OCI-LY3 (cell line): Measurements from ENCODE around the gene APOBEC3G.

Experiments
- H2AFZ ChIP-seq: fragments of 200-600, 300-600 bp; shearing (Covaris generic); 2 replicates; pipeline ENCODE4 v1.6.0; 2014; ENCODE audit warnings: antibody characterized with exemption, low read depth, low read length
- H3K27ac ChIP-seq: fragments of 200-600, 300-600 bp; sonication (generic); 2 replicates; pipeline ENCODE4 v1.5.1; 2014; ENCODE audit warnings: mild to moderate bottlenecking, low read length, moderate library complexity, mixed read lengths
- H3K27me3 ChIP-seq: fragments of 200-600, 300-600 bp; sonication (generic); 2 replicates; pipeline ENCODE4 v1.6.1; 2014; ENCODE audit warnings: low read depth, low read length, mixed read lengths
- H3K36me3 ChIP-seq: fragments of 200-600, 300-600 bp; sonication (generic); replicated peaks from 2 replicates; pipeline ENCODE3; 2014; ENCODE audit warnings: low read depth, low read length, mixed read lengths
- H3K4me1 ChIP-seq: fragments of 300-600, 200-600 bp; sonication (generic); 2 replicates; pipeline ENCODE4 v1.6.1; 2014; ENCODE audit warnings: low read length, mixed read lengths
- H3K4me2 ChIP-seq: fragments of 200-600, 300-600 bp; sonication (generic); 2 replicates; pipeline ENCODE4 v1.6.1; 2014; ENCODE audit warnings: low read length, mixed read lengths
- H3K4me3 ChIP-seq: fragments of 300-600, 200-600 bp; sonication (generic); 2 replicates; pipeline ENCODE4 v1.5.1; 2014; ENCODE audit warnings: antibody characterized with exemption, mild to moderate bottlenecking, low read length, moderate library complexity
- H3K79me2 ChIP-seq: fragments of 300-600, 200-600 bp; shearing (Covaris generic); 2 replicates; pipeline ENCODE4 v1.6.1; 2014; ENCODE audit warnings: mild to moderate bottlenecking, low read length, mixed read lengths
- H3K9ac ChIP-seq: fragments of 300-600, 200-600 bp; shearing (Covaris generic); 2 replicates; pipeline ENCODE4 v1.6.0; 2014; ENCODE audit warnings: mild to moderate bottlenecking, low read length, moderate library complexity
- H3K9me3 ChIP-seq: fragments of 200-600, 300-600 bp; shearing (Covaris generic); 2 replicates; pipeline ENCODE4 v1.6.1; 2014; ENCODE audit warnings: low read length, mixed read lengths; ENCODE audit not compliant: insufficient read depth
- H4K20me1 ChIP-seq: fragments of 200-600, 300-600 bp; sonication (generic); 2 replicates; pipeline ENCODE4 v1.6.1; 2016; ENCODE audit warnings: low read length, mixed read lengths; ENCODE audit not compliant: insufficient read depth
- EZH2phosphoT487 ChIP-seq: fragments of 200-600 bp; shearing (Covaris generic); IDR thresholded peaks from 2 replicates; pipeline ENCODE4 v1.6.1; 2018; ENCODE audit warnings: antibody characterized with exemption, mixed run types, low read depth
- TF ChIP-seq, protein P1 (sequence below): fragments of 200-600, 300-600 bp; sonication (generic); IDR thresholded peaks from 2 replicates; pipeline ENCODE4 v1.5.1; 2014; ENCODE audit warnings: antibody characterized with exemption, low read length, low read depth

APOBEC3G gene

DNA sequence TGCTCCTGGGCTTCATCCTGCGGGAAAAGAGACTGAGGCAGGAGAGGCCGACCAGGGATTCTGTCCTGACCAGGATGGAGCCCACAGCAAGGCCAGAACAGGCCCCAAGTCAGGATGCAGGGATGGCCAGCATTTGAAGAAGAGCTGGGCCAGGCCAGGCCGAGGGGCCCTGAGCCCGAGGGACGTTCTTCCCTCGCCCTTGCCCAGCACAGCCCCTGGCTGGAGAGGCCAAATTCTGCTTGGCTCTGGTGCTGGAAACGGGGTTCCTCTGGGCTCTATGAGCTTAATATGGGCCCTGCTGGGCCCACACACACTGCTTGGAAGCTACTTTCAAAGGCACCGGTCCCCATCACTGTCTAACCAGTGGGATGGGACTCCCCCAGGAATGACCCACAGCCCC, 7.6 kb downstream of the APOBEC3G start:
- Histone ChIP-seq H3K4me3 (no peak overlapping the region), H2AFZ (no peak overlapping the region), H3K79me2 (no peaks in the 10 kb centered on the region), H3K9me3 (no peaks in the 10 kb centered on the region), H3K36me3 (no peaks in the 10 kb centered on the region), H3K27me3 (no peaks in the 10 kb centered on the region), H3K9ac (no peak overlapping the region), H3K4me1 (peaks cover 11% of the 10 kb centered on the region), H3K27ac (no peak overlapping the region), H4K20me1 (no peaks in the 10 kb centered on the region), H3K4me2 (no peak overlapping the region)
- TF ChIP-seq, protein P1, sequence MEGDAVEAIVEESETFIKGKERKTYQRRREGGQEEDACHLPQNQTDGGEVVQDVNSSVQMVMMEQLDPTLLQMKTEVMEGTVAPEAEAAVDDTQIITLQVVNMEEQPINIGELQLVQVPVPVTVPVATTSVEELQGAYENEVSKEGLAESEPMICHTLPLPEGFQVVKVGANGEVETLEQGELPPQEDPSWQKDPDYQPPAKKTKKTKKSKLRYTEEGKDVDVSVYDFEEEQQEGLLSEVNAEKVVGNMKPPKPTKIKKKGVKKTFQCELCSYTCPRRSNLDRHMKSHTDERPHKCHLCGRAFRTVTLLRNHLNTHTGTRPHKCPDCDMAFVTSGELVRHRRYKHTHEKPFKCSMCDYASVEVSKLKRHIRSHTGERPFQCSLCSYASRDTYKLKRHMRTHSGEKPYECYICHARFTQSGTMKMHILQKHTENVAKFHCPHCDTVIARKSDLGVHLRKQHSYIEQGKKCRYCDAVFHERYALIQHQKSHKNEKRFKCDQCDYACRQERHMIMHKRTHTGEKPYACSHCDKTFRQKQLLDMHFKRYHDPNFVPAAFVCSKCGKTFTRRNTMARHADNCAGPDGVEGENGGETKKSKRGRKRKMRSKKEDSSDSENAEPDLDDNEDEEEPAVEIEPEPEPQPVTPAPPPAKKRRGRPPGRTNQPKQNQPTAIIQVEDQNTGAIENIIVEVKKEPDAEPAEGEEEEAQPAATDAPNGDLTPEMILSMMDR, result no peak
- no peak for TF ChIP-seq EZH2phosphoT487

DNA sequence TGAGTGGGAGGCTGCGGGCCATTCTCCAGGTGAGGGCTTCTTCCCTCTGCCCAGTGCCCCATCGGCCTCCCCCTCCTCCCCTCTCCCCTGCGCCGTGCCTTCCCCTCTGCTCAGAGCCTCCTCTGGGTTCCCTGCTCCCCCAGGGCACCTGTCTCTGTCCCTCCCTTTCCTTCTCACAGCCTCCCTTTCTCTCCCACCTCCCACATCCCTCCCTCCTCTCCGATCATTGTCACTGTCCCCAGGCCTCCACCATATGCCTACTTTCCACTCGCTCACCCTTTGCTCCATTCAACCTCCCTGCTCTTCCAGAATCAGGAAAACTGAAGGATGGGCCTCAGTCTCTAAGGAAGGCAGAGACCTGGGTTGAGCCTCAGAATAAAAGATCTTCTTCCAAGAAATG, 10.0 kb downstream of the APOBEC3G start:
- Histone ChIP-seq H3K36me3 (no peaks in the 10 kb centered on the region), H3K27ac (no peak overlapping the region), H4K20me1 (no peaks in the 10 kb centered on the region), H3K27me3 (peaks cover 12% of the 10 kb centered on the region), H2AFZ (no peak overlapping the region), H3K79me2 (no peaks in the 10 kb centered on the region), H3K4me1 (peaks cover under 1% of the 10 kb centered on the region), H3K4me2 (no peak overlapping the region), H3K9me3 (no peaks in the 10 kb centered on the region), H3K4me3 (no peak overlapping the region), H3K9ac (no peak overlapping the region)
- no peak for TF ChIP-seq EZH2phosphoT487
- TF ChIP-seq, protein P1, result no peak

DNA sequence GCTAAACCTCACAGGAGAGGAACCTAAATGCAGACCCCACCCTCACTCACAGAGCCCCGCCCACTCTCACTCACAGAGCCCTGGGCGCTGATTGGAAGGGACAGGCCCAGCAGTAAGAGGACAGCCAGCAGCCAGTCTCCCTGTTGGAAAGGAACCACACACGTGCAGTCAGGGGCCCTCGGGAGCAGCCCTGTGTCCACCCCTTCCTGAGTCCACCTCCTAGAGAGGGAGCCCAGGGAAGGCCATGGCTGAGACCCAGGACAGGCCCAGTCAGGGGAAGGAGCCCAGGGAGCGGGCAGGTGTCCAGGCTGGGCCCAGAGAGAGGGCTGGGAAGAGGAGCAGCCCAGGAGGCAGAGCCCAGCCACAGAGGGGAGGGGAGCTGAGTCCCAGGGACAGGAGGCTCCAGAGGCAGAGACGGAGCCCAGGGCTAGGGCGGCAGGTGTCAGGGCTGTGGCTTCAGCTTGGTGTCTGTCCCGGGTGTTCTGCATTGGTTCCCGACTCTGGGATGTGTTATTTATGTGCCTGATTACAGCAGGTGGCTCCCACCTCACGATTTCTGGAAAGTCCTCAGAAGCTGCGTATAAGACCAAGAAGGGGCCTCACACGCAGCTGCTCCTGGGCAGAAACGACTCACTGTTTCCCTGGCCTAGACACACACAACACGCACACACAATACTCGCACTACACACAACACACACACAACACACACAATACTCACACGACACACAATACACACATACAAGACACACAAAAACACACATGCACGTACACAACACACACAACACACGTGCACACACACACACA, 11.0 kb downstream of the APOBEC3G start:
- H3K79me2 ChIP-seq, result no peaks in the 10 kb centered on the region
- no peak overlapping the region for H3K27ac ChIP-seq
- no peak overlapping the region for H3K9ac ChIP-seq
- no peaks in the 10 kb centered on the region for H4K20me1 ChIP-seq
- no peaks in the 10 kb centered on the region for H3K36me3 ChIP-seq
- H3K4me3 ChIP-seq, result no peak overlapping the region
- no peak overlapping the region for H2AFZ ChIP-seq
- TF ChIP-seq, protein P1, result no peak
- no peak for TF ChIP-seq EZH2phosphoT487
- no peaks in the 10 kb centered on the region for H3K9me3 ChIP-seq
- peaks cover 10% of the 10 kb centered on the region for H3K4me1 ChIP-seq
- H3K4me2 ChIP-seq, result no peak overlapping the region
- peaks cover 12% of the 10 kb centered on the region for H3K27me3 ChIP-seq

DNA sequence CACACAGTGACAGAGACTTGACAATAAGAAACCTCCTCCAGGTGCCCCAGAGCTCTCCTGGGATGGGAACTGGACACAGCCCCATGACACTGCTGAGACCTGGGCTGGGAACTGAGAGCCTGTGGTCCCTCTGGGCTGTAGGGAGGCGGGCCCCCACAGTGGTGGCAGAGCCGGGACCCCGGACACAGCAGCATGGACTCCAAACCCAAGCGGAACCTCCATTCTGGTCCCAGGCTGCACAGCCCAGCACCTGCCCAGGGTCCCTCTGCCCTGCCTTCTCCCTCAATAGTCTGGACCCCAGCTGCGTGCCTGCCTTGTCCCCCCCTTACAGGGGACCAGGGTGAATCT, 11.6 kb downstream of the APOBEC3G start:
- Histone ChIP-seq H2AFZ (no peak overlapping the region), H3K79me2 (no peaks in the 10 kb centered on the region), H3K4me3 (no peak overlapping the region), H4K20me1 (no peaks in the 10 kb centered on the region), H3K27me3 (peaks cover 12% of the 10 kb centered on the region), H3K4me2 (no peak overlapping the region), H3K9ac (no peak overlapping the region), H3K9me3 (no peaks in the 10 kb centered on the region), H3K36me3 (no peaks in the 10 kb centered on the region), H3K4me1 (peaks cover 11% of the 10 kb centered on the region), H3K27ac (no peak overlapping the region)
- TF ChIP-seq, protein P1, result no peak
